NT2/D1 (cell line): ENCODE measurements around the gene OR1L4.

Source experiments
- SUZ12 ChIP-seq: IDR thresholded peaks from 2 replicates; pipeline ENCODE4 v1.6.1; 2011; ENCODE audit not compliant: insufficient read length, insufficient read depth; ENCODE audit errors: extremely low read depth
- YY1 ChIP-seq: IDR thresholded peaks from 2 replicates; pipeline ENCODE4 v1.6.1; 2011; ENCODE audit not compliant: insufficient read length, insufficient read depth

DNA sequence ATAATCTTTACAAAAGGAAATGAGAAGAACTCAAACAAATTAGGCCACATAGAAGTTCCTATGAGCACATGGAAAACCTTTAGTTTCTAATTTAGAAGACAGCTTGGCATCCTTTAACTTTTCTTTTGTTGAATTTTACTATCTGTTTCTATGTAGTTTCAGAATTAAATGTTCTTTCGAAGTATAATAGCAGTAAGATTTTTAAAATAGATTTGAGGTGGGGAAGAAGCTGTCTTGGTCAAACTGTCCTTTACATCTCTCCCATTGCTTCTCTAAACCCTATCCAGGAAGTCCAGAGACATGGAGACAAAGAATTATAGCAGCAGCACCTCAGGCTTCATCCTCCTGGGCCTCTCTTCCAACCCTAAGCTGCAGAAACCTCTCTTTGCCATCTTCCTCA, at the start of gene OR1L4:
- no peak for TF ChIP-seq SUZ12
- TF ChIP-seq YY1 = no peak
